HFF-Myc (cell line): ENCODE measurements around the gene PAGE4.

Experiments
- DNase-seq: peaks from one replicate; pipeline ENCODE4 v3.0.0-alpha.2; 2011; ENCODE audit warnings: low read depth; ENCODE audit errors: extremely low read depth
- H3K4me3 ChIP-seq: replicated peaks from 2 replicates; pipeline ENCODE4 v1.5.1; 2011; ENCODE audit warnings: low read depth, mild to moderate bottlenecking, control low read depth, low read length
- CTCF ChIP-seq: IDR thresholded peaks from 2 replicates; pipeline ENCODE4 v1.5.1; 2012; ENCODE audit warnings: mild to moderate bottlenecking, low read depth, low read length, control low read depth; ENCODE audit errors: missing control alignments

PAGE4 gene

GRCh38 chrX:49829016-49829415, at the start of gene PAGE4:
Gene PAGE4, plus strand, starts transcription at chrX:49829303. Its CDS starts 1,126 bp downstream, at chrX:49830429.
- no peak for TF ChIP-seq CTCF
- no peak for DNase-seq
- H3K4me3 ChIP-seq, result no peak within 1 kb of the TSS

- H3K4me3 ChIP-seq, result no peak overlapping the region
- TF ChIP-seq CTCF, result no peak
- DNase-seq, result no peak
These were observed 44.3 kb upstream of the PAGE4 start for GRCh38 chrX:49784747-49785280.

GRCh38 chrX:49792376-49792775, 36.7 kb upstream of the PAGE4 start:
- no peak for TF ChIP-seq CTCF
- no peak overlapping the region for H3K4me3 ChIP-seq
- DNase-seq, result no peak

- no peak for TF ChIP-seq CTCF
- H3K4me3 ChIP-seq, result no peak overlapping the region
- no peak for DNase-seq
These were observed 35.4 kb upstream of the PAGE4 start for GRCh38 chrX:49793686-49794085.

- no peak for DNase-seq
- TF ChIP-seq CTCF, result no peak
- H3K4me3 ChIP-seq, result no peak overlapping the region
These were observed 29.3 kb upstream of the PAGE4 start for GRCh38 chrX:49799828-49800227.

- H3K4me3 ChIP-seq, result no peak overlapping the region
- no peak for DNase-seq
- no peak for TF ChIP-seq CTCF
These were observed 19.0 kb upstream of the PAGE4 start for GRCh38 chrX:49809891-49810632.

GRCh38 chrX:49812177-49812576, 16.9 kb upstream of the PAGE4 start:
- H3K4me3 ChIP-seq, result no peak overlapping the region
- TF ChIP-seq CTCF, result no peak
- no peak for DNase-seq
